GM18519 (cell line): ENCODE results near the gene DCTD.

ENCODE experiments used
- ATAC-seq: cut with Tn5 transposase; IDR thresholded peaks from one replicate; pipeline ENCODE4 v1.9.1; 2021; ENCODE audit warnings: mild to moderate bottlenecking, moderate library complexity; ENCODE audit not compliant: unreplicated experiment, low FRiP score

DCTD gene

DNA sequence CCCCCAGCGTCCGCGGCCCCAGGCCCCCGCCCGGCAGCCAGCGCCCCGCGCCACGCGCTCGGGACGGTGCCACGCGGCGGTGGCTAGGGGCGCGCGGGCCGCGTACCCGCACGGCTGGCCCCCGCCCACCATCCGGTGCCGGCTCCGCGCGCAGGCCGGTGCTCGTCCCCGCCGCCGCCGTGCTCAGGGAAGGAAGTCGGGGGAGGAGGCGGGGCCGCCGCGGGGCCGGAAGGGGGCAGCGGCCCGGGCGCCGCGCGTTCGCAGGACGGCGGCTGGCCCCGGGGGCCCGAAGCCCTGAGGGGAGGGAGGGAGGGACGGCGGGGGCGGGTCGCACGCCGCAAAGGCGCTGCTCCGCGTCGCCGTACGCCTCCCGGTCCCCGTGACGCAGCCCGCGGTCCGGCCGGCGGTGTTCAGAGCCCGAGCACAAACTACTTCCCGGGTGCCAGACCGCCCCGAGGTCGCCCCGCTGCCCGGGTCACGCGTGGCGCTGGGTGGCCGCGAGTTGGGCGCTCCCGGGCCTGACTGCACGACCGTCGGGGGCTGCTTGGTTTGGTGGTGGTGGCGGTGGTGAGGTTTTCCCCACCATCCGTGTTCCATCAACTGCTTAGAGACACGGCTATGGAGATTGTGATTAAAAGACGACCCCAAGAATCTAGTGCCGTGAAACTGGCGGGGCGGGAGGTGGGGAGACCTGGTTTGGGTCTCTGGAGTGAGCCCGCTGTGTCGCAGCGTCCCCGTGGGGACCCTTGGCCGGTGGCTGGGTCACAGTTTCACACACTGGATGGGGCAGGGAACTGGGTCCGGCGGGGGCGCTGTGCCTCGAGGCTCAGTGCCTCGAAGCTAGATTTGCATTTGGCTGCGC is at the start of gene DCTD:
Gene DCTD, minus strand, starts transcription at position 205 of the 862 bp plus-strand sequence. CDS start 1,818 bp downstream, outside the sequence.
- ATAC-seq, result peak; percentile 86

DNA sequence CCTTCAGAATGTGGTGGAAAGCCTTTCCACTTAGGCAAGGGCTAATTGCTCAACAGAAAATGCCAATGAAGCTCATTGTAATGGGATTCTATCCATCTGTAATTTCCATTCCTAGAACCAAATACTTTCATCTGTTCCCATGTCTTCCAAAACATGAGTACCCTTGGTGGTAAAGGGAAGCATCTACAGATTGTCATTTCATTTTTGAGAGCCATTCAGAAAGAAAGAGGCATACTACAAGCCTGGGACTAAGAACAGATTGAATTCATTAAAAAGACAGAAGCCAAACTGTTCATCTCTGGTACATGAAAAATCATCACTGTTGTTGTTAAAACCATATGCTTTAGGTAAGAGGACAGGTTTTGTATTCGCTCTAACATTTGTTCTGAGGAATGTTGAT is 43.6 kb upstream of the DCTD start:
- ATAC-seq, result no peak

DNA sequence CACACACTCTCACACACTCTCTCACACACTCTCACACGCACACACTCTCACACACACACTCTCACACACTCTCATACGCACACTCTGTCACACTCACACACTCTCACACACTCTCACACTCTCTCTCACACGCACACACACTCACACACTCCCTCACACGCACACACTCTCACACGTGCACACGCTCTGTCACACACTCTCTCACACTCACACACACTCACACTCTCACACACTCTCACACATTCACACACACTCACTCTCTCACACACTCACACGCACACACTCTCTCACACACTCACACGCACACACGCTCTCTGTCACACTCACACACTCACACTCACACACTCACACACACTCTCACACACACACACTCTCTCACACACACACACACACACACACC is 43.0 kb upstream of the DCTD start:
- no peak for ATAC-seq

DNA sequence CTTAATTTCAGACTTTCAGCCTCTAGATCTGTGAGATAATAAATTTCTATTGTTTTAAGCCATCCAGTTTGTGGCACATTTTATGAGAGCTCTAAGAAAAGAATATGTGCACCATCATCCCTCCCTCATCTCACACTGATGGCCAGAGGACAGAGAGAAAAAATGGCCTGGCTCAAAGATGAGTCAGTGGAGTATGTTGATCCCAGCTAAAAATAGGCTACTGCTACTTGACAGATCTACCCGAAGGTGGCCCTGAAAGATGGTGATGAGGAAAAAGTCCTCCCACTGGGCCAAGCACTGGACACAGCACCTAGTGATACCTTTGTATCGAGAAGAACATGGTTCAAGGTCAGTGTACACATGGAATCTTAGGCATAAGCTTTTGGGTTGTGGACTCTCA is 38.2 kb upstream of the DCTD start:
- no peak for ATAC-seq

DNA sequence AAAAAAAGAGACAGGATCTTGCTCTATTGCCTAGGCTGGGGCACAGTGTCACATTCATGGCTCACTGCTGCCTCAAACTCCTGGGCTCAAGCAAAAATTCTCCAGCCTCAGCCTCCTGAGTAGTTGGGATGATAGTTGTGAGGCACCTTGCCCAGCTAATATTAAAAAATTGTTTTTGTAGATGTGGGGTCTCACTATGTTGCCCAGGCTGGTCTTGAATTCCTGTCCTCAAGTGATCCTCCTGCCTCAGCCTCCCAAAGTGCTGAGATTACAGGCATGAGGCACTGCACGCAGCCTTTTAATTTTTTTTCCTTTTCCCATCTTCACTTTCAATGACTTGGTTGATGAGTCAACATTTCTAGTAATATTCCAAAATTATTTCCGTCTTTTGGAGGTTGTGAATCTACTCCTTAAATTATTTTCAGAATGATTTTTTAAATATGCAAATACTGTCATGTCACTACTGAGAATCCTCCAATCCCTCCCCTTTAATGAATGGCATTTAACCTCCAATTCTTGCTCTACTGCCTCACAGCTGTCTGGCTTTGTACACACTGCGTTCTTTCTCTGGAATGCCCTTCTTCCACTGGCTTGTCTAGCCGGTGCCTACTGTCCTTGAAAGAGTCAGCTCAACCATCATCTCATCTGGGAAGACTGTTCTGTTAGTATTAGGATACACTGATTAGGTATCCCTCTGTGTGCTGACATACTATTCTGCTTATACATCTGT is 27.5 kb upstream of the DCTD start:
- no peak for ATAC-seq

DNA sequence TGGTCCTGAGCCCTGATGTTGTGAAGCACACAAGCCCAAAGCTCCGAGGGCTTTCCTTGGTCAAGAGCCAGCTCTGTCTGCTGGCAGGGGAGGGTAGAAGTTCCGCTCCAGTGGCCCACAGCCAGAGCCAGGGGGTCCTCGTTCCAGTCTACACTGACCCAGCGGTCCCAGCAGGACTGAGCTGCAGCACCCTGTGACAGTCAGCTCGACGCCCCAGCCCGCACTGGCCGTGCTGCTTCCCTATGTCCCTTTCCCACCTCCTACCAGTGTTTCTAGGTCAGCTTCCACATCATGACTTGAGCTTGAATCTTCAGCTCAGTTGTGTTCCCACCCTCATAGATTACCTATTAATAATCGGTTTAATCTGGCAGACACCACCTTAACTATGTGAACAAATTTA is 22.5 kb upstream of the DCTD start:
- ATAC-seq, result no peak

DNA sequence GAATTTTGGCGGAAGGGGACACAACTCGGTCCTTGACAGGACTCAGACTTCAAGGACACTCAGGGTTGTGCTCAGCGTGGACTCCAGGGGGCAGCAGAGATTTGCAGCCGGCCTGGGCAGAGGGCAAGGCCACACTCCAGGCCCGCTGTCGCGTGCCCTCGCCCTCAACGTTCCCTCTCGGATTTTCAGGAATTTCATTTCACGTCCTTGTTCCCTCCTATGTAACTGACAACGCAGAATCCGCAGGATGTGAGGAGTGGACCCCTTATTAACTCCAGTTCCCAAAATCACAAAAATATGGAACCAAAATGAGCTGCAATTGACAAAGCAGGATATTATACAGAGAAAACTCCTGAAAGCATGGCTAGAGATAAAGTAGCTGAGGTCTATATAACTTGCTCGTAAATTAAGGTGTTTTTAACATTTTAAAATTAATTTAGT is 21.0 kb upstream of the DCTD start:
- peak; percentile 80 for ATAC-seq

DNA sequence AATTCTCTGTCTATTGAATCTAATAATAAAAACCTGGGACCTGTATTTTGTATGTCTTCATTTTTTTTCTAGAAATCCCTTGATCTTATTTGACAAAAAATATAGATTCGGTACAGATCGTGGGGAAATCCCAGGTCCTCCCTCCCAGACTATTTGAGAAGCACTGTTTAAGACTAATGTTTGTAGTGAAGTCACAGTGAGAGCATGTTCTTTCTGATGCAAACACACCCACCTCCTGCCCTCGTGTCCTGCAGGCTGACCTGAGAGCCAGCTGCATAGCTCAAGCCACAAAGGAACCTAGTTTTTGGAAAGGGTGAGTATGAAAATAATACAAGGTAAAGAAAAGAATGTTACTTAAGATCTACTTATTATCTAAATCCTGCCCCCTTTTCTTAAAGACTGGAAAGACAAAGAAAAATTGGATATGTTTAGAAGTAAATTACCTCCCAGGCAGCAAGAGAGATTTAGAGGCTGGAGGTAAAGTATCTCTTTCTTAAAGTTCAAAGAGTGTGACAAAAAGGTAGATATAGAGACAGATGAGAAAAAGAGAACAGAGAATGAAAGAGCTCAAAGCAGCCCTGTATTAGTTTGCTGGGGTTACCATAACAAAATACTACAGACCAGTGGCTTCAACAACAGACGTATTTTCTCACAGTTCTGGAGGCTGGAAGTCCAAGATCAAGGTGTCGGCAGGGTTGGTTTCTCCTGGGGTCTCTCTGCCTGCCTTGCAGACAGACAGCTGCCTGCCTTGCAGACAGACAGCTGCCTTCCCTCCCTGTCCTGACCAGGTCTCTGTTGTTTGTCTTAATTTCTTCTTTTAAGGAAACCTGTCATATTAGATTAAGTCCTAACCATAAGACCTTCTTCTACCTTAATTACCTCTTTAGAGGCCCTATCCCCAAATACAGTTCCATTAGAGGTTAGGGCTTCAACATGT is 20.4 kb upstream of the DCTD start:
- ATAC-seq, result peak; percentile 15

DNA sequence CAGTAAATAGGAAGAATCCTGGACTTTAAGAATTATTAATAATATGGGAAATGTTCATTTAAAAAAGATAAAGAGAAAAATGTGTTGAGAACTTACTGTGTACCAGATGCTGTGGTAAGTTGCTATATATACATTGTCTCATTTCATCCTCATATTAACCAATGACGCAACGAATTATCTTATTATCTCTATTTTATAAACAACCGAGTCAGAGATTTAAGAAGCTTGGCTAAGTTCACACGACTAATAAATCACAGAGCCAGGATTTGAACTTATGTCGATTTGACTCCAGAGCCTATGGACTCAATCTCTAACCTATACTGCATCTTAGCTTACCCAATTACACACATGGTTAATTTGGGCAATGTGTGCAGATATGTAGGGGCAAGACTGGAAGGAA is 15.5 kb upstream of the DCTD start:
- no peak for ATAC-seq

DNA sequence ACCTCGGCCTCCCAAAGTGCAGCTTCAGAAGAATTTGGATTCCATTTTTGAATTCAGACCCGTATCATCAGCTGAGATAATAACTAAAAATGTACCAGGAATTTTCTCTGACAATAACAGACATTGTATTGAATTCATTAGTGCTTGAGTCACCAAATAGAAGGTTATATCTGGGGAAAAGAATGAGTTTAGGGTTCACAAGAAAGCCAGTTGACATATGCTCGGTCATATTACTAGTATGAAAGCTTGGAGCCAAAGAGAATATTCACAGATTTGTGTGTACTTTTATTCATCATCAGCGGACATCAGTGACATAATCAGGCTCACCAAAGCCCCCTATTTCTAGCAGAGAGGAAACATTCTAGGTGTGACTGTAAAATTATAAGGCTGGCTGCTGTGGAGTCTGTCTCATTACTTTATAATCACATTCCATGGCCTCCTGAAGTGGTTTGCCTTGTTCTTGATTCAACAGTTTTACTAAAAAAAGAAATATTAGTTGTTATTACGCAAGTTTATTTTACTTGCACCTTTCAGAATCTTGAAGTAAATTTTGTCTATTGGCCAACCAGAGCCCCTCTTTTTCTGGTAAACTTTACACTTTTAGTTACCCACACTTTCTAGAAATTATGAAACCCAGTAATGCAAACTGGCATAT is 14.6 kb upstream of the DCTD start:
- ATAC-seq, result no peak

DNA sequence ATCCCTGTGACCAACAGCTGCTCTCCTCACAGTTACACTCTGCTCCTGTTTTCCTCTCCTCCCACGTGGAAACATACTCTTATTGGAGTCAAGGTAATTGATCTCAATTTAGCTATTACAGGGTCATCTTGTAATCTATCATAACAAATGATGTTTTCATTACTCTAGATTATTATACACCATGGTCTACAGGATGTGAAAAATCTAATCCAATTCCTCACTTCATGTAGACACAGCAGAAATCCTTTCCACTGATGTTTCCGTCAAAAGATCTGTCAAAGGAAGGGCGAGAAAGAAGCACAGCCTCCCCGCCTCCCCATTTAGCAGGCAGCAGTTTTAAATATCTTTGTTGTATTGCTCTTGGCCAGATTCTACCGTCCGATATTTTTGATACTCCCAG is 13.7 kb upstream of the DCTD start:
- no peak for ATAC-seq

DNA sequence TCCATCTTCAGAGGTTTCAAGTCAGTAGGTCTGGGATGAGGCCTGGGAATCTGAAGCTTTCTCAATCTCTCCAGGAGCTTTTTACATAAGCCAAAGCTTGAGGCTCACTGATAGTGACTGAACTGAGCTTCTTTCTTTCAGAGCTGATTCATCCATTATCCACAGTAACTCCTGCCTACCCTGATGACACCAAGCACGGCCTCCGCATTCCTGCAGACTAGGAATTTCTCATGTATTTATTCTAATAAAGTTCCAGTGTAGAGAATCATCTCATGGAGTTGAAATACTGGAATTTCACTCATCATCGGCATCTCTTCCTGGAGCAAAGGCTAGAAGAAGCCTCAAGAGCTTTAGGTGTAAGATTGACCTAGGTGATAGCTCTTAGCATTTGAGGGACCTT is 12.1 kb upstream of the DCTD start:
- ATAC-seq, result no peak

DNA sequence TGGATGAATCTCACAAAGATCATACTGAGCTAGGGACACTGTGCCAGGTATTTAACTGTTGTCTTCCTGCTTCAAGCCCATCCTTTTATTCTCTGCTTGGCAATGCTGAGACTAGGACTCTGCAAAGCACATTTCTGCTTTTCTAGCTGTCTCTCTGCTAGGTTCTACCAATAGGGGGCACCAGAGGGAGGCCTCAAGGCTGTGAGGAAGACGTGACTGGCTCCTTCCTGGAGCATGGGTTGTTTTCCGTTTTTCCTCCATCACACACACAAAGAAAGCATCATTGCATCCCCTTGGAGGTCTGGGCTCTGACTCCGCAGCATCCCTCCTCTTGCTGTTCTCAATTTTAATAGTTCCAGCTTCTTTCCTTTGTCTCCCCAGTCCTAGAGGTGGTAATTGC is 10.9 kb upstream of the DCTD start:
- no peak for ATAC-seq

DNA sequence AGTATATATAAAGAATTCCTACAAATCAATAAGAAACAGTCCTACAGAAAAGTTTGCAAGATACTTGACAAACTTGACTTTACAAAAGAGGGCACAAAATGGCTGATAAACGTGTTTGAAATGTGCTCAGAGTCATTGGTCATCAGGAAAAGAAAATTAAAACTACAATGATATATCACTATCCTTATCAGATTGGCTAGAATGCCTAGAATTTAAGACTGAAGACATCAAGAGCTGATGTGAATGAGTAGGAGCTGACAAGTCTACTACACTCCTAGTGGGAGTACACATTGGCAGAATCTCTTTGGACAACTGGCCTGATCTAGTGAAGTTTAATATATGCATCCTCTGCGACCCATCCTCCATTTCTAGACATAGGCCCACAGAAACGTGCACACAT is 10.3 kb upstream of the DCTD start:
- no peak for ATAC-seq

DNA sequence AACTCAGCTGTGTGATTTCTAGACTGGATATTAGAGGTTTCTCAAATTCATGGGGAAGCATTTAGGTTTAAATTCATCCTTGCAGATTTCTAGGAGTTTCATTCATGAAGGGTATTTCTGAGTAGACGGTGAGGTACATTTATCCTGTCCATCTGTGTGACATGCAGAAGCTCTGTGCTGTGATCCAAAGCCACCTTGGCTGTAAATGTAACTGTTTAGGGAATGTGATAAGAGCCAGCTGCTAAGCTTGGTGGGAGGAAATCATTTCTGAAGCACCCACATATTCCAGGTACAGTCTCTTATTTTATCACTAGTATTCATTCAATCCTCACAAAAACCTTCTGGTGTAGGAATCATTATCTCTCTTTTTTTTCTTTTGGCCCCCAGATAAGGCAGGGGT is 8.7 kb upstream of the DCTD start:
- ATAC-seq, result no peak

DNA sequence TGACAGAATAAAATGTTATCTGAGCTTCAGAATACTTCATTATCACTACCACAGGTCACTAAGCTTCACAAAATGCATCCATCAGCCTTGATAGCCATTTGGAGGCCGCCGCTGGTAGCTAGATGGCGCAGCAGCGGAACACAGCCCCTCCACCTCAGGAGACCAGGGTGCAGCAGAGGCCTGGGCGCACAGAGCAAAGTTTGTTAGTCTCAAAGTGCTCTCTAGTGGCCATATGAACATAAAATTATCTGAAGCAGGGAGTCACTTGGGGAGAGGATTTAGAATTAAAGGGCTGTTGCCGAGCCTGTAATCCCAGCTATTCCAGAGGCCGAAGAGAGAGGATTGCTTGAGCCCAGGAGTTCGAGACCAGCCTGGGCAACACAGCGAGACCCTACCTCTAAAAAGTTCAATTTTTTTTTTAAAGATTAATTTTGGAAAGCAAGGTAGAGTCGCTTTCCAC is 8.1 kb upstream of the DCTD start:
- ATAC-seq, result peak; percentile 99

DNA sequence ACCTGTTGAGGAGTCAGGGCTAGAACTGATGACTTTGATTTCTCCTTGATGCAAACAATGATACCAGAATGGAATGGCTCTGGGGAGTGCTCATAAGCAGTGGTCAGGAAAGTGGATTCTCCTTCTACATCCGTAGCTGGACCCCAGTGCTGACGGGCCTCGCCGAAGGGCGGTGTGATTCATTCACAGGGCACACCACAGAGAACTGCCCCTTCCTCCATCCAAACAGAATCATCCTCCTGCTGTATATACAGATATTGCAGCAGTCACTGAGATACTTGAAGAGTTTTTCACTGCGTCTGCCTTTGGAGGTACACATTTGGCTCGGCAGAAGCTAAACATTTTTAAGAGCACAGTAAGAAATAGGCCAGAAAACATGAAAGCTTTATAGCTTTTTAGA is 7.3 kb upstream of the DCTD start:
- no peak for ATAC-seq

DNA sequence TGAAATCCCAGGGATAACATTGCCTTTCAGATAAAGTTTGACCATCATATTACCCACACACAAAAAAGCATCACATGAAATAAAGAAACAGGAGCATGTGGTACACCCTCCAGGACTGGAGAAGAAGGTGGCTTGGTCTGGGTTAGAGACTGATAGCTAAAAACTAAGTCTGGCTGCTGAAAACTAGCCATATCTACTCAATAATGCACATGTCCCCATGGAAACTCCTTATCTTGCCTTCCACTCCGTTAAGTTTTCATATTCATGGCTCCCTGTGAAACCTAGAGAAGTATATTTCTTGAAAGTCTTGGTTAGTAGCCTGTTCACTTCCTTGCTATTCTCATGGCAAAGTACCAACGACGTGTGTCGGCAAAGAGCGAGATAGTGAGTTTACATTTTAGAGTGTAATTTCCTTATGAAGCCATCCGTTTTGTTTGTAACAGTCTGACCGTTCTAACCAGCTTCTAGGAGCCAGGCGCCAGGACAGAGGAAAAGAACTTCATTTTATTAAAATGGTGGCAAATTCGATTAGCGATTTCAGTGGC is 6.7 kb upstream of the DCTD start:
- ATAC-seq, result no peak

DNA sequence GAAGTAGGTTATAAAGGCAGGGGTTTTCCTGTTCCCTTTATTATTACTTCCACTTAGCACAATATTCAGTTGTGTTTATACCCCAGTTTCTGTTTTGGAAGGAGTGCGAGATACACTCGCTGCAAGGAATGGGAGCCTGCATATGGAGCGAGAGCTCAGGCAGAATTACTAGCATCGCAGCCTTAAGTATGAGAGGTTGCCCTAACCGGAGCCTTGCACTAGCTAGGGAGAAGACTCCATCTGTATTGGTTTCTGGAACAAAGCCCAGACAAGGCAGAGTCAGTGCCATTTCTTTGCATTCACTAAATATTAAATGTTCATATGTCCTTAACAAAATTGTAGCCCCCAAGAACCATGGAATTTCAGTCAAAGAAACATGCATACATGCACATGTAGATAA is 6.2 kb upstream of the DCTD start:
- no peak for ATAC-seq
